ENCODE data around the gene TAS2R60.

DNA sequence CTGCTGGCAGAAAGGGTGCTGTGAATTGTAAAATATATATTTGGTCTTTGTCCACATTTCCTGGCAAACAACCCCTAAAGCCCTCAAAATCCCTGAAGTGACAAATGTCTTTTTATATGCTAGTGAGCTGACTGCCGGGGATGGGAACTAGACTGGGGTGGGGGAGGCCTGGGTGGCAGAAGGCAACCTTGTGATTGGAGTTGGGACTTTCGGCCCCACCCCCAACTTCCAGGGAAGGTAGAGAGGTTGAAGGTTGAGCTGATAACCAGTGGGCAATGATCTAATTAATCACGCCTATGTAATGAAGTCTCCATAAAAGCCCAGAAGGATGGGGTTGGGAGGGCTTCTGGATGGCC is 37.3 kb upstream of the TAS2R60 start:
- TF ChIP-seq EZH2phosphoT487 (IDR thresholded peaks at IDR 0.05; ENCODE audit: borderline replicate concordance, low read depth): no peak
- TF ChIP-seq, protein P1, sequence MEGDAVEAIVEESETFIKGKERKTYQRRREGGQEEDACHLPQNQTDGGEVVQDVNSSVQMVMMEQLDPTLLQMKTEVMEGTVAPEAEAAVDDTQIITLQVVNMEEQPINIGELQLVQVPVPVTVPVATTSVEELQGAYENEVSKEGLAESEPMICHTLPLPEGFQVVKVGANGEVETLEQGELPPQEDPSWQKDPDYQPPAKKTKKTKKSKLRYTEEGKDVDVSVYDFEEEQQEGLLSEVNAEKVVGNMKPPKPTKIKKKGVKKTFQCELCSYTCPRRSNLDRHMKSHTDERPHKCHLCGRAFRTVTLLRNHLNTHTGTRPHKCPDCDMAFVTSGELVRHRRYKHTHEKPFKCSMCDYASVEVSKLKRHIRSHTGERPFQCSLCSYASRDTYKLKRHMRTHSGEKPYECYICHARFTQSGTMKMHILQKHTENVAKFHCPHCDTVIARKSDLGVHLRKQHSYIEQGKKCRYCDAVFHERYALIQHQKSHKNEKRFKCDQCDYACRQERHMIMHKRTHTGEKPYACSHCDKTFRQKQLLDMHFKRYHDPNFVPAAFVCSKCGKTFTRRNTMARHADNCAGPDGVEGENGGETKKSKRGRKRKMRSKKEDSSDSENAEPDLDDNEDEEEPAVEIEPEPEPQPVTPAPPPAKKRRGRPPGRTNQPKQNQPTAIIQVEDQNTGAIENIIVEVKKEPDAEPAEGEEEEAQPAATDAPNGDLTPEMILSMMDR (IDR thresholded peaks at IDR 0.05): no peak
- no peak for TF ChIP-seq SMC3 (IDR thresholded peaks at IDR 0.05; ENCODE audit: low read depth, low read length)
- no peak for TF ChIP-seq GABPA (IDR thresholded peaks at IDR 0.05; ENCODE audit: low read depth)
- no peak for TF ChIP-seq JUND (IDR thresholded peaks at IDR 0.05)
- TF ChIP-seq EP300 (IDR thresholded peaks at IDR 0.05; ENCODE audit: borderline replicate concordance in 1 of 2, low read depth in 1 of 2, low read length in 1 of 2): no peak
- no peak for TF ChIP-seq GATA2 (CRISPR knock-in tag; IDR thresholded peaks at IDR 0.05)
- no peak for TF ChIP-seq TCF12 (IDR thresholded peaks at IDR 0.05)
- TF ChIP-seq FOXM1 (IDR thresholded peaks at IDR 0.05; ENCODE audit: low read depth): no peak
